Thyroid gland (tissue), 4 donors: Measurements from ENCODE around the gene PTPRT.
"Not testable (repeated sequence)": the region's sequence is repeated elsewhere in the genome, so short reads cannot be mapped to it uniquely, and the experiment has no call there.

ENCODE experiments used
- POLR2A ChIP-seq, 2 donors: fragments of 450-650 bp; IDR thresholded peaks; one replicate each; pipeline ENCODE4 v1.6.1; 2017; ENCODE audit warnings: antibody characterized with exemption in 2 of 2, mild to moderate bottlenecking in 2 of 2, moderate library complexity in 1 of 2
- TF ChIP-seq, protein P1 (sequence below), 6 experiments: fragments of 200-600 bp in 3 of 6; fragments of 450-650 bp in 3 of 6; sonication (generic) in 3 of 6; IDR thresholded peaks; one replicate each; pipeline ENCODE4 v1.5.1; 2016 to 2019; ENCODE audit warnings: antibody characterized with exemption in 6 of 6, mild to moderate bottlenecking in 2 of 6, inconsistent platforms in 1 of 6, moderate library complexity in 1 of 6

DNA sequence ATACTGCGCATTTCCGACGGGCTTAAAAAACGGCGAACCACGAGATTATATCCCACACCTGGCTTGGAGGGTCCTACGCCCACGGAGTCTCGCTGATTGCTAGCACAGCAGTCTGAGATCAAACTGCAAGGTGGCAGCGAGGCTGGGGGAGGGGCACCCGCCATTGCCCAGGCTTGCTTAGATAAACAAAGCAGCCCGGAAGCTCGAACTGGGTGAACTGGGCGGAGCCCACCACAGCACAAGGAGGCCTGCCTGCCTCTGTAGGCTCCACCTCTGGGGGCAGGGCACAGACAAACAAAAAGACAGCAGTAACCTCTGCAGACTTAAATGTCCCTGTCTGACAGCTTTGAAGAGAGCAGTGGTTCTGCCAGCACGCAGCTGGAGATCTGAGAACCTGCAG lies 983.1 kb downstream of the PTPRT start:
- TF ChIP-seq, protein P1, sequence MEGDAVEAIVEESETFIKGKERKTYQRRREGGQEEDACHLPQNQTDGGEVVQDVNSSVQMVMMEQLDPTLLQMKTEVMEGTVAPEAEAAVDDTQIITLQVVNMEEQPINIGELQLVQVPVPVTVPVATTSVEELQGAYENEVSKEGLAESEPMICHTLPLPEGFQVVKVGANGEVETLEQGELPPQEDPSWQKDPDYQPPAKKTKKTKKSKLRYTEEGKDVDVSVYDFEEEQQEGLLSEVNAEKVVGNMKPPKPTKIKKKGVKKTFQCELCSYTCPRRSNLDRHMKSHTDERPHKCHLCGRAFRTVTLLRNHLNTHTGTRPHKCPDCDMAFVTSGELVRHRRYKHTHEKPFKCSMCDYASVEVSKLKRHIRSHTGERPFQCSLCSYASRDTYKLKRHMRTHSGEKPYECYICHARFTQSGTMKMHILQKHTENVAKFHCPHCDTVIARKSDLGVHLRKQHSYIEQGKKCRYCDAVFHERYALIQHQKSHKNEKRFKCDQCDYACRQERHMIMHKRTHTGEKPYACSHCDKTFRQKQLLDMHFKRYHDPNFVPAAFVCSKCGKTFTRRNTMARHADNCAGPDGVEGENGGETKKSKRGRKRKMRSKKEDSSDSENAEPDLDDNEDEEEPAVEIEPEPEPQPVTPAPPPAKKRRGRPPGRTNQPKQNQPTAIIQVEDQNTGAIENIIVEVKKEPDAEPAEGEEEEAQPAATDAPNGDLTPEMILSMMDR (IDR thresholded peaks at IDR 0.05): not testable (repeated sequence)
- not testable (repeated sequence) for TF ChIP-seq POLR2A (IDR thresholded peaks at IDR 0.05)
